ENCODE measurements around the gene SALL3.

SALL3 gene

DNA sequence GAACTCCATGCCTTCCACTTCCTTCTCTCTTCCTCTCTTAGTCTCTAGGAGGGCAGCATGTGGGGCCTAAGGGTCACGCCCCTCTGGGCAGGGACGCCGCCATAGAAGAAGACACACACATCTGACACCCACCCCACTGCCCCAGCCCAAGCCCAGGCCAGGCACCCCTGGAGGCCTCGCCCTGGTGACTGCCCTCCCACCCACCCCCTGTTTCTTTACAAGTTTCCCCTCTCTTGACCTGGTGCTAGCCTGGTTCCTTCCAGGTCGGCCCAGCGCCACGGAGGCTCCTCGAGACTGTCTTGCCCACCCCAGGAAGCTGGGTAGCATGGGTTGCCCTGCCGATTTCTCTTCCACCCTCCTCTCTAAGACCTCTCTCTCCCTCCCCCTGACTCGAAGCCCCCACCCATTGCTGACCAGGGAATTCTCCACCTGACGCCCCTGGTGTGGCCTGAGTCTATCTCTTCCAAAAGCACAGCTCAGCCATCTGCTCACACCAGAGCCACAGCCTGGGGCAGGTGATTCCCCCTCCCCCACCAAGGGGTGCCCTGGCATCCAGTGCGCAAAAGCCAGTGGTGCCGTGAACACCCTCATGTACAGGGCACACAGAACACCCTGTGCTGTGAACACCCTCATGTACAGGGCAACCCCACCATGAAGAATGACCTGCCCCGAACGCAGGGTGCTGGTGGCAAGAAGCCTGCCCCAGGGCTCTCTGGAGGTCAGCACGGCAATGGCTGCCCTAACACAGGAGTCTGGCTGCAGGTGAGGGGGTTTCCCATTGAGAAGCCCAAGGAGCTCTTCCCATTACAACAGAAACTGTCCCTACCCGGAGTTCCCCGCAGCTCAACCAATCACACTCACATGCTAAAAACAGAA, 13.5 kb upstream of the SALL3 start:
- DNase-seq (ENCODE audit: low spot score) = no peak

DNA sequence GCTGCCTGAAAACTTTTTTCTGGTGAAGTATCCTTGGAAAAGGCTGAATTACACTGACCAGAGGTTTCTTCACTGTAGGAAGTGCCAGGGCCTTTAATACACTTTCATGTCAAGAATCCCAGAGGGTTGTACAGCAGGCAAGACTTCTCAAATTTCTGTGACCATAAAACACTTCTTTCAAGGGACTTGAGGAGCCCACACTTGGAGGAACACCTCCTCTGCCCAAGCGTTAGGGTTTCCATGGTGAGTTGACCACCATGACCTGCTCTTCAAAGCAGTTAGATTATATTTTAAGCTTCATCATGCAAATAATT, 12.9 kb upstream of the SALL3 start:
- no peak for DNase-seq (ENCODE audit: low spot score)

DNA sequence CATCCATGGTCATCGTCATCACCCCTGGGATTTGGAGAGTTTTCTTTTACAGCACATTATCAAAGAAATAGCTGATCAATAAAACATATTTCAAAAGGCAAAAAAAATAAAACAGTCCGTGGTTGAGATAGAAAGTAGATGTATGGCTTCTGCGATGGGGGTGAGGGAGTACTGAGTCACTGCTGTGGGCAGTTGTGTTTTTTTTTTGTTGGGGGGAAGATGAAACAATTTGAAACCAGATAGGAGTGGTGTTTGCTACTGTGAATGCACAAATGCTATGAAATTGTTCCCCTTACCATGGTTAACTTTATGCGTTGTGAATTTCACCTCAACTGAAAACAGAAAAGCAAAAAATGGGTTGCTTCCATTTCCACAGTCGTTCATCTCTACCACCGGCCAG, 11.9 kb upstream of the SALL3 start:
- DNase-seq (ENCODE audit: low spot score) = no peak

DNA sequence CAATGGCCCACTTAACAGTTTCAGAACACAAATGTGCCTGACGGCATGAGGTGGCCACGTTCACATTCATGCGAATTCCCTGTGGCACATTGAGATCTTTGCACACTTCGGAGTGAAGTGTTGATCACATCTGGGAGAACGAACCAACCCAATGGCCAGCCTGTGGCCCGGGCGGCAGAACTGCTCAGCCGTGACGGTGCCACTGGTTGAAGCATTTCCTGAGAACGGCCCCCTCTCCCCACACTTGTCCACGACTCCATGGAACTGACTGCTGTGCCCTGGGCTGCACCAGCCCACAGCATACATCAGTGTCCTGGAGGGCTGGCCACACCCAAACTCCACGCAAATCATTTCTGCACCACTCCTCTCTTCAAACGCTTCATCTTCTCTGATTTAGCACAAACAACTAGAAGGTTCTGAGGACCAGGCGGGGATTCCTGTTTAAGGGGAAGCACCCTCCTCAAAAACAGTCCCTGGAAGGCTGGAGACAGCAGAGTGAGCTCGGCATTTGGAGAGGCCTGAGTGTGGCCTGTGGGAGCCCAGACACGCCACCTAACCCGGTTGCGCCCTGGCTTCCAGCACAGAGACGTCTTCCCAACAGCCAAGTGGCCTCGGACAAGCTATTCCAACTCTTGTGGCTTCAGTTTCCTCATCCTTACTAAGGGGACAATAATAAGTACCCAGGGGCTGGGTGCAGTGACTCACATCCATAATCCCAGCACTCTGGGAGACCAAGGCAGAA, 9.9 kb upstream of the SALL3 start:
- no peak for DNase-seq (ENCODE audit: low spot score)

DNA sequence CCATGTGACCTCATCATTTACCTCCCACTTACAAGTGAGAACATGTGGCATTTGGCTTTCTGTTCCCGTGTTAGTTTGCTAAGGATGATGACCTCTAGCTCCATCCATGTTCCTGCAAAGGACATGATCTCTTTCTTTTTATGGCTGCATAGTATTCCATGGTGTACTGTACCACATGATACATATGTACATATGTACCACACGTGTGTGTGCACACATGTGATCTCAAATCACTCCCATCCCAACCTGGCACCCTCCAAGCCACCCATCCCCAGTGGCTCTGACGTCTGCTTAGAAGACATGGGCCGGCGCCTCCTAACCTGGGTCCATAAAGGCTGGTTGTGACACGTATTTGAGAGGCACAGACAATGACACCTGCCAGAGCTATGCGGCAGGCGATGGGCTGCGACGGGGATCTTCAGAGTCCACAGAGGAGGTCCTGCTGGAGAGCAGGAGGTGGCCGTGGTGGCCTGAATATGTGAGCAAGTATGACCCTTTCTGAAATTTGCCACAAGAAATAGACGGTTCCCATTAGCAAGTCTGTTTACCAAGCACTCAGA, 8.8 kb upstream of the SALL3 start:
- no peak for DNase-seq (ENCODE audit: low spot score)

DNA sequence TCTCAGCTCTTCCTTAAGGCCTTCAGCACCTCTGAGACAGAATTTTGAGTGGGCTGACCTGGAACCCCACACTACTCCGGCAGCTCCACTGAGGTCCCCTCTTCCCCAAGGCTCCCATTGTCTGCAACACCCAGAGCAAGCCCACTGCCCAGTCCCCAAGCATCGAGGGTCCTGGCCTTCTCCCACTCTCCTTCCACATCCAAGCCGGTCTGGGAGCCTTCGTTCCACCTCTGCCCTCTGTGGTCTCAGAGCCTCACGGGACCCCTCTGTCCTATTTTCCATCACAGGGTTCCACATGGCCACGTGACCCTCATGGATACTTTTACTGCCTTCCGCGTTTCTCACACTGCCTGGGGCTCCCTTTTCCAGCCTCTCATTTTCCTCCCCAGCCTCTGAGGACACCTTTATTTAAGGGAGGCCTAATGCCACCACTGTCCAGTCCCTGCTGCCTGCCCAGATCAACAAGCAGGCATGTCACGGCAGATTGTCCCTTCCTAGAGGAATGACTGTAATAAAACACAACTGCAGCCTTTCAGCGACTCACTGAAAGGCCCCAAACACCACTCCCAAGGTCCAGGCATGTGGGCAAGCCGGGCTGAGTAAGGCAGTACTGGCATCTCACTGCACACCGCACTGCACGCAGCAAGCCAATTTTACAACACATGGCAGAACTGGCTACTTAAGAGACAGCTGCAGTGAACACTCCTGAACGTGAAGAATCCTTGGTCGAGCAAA, 7.9 kb upstream of the SALL3 start:
- DNase-seq (ENCODE audit: low spot score) = no peak

DNA sequence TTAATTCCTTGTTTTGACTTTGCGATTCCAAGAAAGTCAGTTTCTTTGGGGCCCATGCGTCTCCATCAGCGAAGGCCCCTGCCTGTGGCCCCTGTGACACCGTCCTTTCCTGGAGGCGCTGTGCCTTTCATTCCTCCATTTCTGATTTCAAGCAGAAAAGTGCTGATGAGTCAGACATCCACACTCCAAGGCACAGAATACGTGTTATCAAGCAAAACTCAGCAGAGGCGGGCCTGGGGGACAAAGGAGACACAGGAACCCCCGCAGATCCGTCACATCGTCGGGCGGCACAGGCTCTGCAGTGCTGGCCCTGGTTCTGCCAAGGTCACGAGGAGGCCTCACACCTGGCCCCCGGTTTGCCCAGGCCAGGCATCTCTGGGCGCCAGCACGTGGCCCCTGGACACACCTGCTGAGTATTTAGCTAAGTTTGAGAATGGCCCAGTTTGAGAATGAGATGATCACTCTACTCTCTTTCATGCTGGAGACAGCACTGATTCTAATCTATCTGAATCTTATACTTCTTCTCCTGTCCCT, 7.2 kb upstream of the SALL3 start:
- no peak for DNase-seq (ENCODE audit: low spot score)

DNA sequence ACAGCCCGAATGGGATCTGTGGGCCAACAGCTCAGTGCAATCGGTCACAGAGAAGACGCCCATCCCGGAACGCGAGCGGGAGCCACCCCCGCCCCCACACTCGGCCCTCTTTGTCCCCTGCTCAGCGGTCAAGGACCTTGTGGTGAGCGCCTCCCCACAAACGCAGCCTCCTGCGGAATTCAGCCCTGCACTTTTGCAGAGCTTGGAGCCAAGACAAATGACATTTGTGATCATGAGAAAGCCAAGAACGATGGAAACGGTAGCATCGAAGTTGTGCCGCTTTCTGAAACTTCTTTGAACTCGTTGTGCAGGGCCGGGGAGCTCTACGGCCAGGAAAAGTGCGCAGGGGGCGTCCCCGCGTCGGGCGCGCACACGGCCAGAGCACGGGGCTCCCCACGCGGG, 6.7 kb upstream of the SALL3 start:
- no peak for DNase-seq (ENCODE audit: low spot score)

DNA sequence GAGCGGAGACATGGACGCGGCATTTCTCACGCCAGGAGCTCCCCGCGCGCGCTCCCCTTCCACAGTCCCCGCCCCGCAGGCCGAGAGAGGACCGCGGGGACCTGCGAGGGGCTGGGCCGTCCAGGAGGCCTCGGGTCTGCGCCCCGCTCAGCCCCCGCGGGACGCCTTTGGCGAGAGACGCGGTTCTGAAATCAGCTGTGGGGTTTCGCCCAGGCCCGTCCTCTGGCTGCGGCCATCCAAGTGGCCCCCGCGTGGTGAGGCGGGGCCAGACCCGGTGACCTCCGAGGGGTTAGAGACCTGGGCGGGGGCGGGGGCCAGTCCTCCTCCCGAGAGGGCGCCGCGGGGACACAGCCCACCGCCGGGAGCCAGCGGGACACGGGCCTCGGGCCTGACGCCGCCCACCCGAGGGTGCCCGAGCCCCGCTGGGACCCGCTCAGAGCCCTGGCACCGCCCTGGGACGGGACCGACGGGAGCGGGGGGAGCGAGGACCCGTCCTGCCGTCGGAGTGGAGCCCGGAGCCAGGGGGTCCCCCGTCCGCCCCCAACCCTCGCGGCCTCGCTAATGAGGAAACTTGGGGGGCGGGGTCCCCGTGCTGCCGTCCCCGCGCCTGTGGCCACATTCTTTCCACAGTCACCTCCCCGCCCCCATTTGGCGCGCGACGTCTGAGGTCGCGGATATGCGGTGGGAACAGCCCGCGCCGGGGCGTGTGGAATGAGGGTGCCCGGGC, 6.1 kb upstream of the SALL3 start:
- DNase-seq (ENCODE audit: low spot score) = no peak

DNA sequence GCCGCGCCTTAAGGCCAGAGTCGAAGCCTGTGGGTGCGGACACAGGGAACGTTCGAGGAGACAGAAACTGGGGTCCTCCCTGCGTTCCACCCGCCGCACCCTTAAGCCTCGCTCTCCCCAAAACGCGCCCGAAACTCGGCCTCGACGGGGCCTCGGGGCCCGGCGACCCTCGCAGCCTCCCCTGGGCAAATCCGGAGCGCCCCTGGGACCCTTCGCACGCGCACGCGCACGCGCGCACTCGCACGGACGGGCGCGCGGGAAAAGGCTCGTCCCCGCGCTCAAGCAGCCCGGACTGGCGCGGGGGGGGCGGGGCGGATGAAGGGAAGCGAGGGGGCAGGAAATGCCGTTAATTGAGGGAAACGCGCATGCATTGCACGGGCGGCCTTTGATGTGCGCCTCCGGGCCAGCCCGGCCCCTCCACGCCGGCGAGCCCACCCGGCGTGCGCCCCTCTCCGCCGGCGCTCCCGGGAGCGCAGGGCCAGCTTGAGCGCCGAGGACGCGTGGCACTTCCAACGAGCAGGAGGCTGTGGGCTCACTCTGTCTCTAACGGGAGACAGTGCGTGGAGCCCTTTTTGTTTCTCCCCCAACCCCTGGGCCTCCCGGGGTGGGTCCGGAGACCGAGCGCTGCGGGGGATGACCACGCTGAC, 5.4 kb upstream of the SALL3 start:
- no peak for DNase-seq (ENCODE audit: low spot score)

DNA sequence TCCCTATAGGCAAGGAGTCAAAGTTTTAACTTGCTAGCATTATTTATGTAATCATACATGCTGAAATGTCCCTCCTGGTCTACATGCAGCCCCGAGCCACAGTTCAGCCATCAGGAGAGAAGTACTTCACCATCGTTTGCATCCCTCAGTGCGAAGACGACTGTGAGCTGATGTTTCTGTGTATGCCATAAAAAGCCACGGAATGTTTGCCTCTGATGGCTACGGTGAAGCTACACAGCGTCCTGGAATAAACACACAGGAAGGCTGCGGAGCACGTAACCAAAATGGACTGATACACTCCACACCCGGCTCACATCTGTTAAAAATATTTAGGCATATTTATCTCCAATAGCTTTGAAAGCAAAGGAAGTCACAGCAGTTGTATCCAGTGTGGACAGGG, 4.3 kb upstream of the SALL3 start:
- no peak for DNase-seq (ENCODE audit: low spot score)

DNA sequence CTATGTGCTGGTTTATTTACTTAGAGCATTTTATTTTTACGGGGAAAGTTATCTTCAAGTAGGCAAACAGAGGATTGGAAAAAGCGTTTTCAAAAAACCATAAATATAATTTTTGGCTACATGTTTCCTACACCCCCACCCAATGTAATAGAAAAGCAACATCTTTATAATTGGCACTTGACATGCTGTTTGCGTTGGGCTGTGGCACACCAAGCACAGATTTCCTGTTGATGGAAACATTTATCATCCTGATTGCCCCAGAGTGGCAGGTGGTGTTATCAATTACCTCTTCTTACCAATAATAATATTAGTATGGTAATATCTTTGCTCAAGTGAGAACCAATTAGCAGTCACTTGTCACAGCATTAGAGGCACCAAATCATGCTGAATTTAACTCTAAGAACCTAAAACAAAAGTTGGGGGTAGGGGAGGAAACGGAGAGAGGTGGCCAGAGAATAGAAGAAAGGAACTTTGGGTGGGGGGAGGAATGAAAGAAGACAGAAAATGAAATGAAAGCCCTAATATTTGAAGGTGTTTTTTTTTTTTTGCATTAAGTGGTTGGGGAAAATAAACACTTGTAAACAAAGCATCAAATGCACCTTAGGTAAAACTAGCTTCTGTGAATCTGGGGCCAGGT, 3.8 kb upstream of the SALL3 start:
- DNase-seq (ENCODE audit: low spot score) = no peak

DNA sequence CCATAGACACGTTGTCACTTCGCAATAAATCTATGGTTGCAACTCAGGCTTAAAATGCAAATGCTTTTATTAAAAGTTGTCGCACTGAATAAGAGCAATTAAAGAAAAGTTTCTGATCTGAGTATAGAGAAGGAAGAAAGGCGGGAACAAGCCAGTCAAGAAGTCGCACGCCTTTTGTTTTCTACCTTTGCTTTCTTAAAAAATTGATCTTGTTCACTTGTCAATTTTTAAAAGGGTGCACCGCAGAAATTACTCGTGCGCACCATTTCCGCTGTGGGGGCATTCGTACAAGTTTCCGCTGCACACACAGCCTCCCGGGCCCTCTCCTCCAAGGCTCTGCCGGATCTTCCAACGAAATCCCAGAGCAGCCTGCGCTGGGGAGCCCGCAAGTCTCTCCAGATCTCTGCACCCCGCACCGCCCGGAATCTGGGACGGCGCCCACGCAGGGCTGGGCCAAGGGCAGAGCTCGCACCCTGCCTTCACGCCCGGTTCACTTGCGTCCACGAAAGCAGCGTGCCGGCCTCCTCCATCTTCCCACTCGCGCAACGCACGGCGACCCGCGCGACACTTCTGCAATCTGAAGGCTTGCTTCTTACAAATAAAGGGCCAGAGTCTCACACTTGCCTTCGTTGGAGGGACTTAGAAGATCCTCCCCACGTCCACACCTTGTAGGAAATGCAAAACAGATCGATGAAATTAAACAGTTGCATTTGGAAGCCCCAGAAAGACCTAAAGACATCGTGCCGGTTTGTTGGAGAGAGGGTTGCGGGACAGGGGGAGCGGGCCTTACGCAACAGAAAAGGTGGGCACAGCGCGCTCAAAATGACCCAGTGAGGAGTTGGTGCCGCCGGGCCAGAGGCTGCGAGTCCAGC, 2.6 kb upstream of the SALL3 start:
- no peak for DNase-seq (ENCODE audit: low spot score)

DNA sequence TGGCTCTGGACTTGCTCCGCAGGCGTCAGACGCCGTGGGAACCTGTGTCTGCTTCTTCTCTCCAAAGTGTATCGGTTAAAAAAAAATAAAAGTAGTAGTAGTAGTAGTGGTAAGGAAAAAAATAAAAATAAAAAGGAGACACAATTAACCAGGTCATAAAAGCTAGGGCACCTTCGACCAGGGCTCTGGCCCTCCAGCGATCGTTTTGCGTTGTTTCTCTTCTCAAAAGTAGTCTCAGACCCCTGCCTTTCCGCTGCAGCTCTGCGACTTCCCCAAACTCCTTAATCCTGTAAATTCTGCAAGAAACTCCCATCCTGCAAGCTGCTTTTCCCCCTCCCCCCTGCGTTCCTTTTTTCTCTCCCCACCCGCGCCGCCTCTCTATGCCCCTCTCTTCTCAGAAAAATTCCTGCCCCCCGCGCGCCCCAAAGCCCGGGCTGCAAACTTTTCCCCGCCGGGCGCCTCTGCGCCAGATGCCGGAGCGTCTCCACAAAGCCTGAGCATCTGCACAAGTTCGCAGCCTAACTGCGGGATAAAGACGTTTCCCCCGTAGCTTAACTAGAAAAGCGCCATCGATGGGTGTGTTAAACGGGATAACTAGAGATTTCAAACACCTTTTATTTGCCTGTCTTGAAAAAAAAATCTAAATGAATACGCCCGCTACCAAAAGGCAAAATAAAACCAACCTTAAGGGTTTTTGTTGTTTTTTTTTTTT, 1.8 kb upstream of the SALL3 start:
- DNase-seq (ENCODE audit: low spot score) = no peak

DNA sequence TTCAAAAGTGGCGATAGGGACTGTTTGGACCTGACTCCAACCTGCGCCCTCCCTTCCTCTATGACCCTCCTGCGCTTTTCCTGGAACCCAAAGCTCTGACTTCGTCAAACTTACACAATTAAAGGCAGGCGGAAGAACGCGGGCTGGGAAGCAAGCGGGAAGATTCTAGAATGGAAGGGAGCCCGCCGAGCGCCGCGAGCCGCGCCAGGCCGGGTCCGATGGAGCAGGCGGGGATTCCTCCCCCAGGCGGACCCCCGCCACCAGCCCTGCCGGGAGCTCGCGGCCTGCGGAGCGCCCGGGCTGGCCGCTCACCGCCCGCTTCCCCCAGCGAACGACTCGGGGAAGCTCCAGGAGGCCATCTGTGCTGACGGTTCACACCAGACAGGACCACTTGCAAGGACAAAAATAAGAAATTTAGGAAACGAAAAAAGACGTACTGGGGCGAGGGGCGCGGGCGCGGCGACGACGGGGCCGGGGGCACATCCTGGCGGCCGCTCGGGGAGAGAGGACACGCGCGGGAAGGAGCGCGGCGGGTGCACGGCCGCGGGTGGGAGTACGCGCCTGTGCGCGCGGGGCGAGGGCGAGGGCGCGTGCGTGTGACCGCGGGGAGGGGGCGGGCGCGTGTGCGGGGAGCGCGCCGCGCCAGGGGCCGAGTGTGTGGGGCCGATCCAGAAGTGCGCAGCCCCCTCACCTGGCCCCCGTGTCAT, 1.1 kb upstream of the SALL3 start:
- no peak for DNase-seq (ENCODE audit: low spot score)

DNA sequence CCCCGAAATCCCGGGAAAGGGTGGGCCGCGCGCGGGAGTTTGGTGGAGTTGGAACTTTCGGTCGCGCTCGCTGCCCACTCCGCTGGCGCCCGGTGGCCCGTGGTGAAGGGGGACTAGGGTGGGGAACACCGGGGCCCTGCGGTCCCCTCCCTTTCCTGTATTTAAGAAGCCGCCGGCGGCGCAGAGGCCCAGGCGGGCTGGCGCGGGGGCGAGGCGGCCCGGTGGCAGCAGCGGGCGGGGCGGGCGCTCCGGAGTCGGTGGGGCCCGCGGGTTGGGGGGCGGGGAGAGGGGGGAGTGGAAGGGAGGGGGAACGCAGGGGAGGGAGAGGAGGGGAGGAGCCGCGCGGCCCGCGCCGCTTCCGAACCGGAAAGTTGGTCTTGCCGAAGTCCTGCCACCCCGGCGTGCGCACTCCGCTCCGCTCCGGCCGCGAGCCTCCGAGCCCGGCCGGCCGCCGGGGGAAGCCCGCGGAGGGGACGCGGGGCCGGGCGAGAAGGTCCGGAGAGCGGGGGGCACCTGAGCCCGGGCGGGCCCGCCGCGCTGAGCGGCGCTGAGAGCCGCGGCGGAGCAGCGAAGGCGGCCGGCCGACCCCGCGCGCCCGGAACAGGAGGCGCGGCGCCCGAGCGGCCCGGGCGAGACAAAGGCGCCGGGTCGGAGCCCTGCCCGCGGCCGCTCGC, 425 bp upstream of the SALL3 start:
- no peak for DNase-seq (ENCODE audit: low spot score)

DNA sequence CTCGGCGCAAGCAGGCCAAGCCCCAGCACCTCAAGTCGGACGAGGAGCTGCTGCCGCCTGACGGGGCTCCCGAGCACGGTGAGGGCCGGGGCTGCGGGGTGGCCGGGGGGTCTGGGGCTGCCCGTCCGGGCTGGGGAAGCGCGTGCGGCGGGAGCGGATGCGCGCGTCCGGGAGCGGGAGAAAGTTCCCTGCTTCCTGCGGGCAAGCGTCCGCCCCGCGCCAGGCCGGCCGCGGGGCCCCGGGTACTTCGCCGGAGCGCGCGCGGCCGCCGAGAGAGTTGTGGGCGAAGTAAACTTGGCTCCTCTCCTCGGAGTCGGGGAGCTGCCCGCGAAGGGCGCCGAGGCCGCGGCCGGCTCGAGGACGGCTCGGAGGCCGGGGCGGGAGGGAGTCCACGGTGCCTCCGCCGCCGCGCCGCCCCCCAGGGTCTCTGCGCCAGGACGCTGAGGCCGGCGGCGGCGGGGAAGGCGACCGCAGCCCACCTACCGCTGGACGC, 707 bp downstream of the SALL3 start:
- no peak for DNase-seq (ENCODE audit: low spot score)

Measured in kidney tubule cell (primary cell).